Activated T-cell treated with anti-CD3 and anti-CD28 coated beads, Interleukin-2, amount 50 U/mL, for 24 hours (primary cell): ENCODE results near the gene AMDHD2.
"Not testable (repeated sequence)": the region's sequence is repeated elsewhere in the genome, so short reads cannot be mapped to it uniquely, and the experiment has no call there.

Source experiments
- DNase-seq: peaks from one replicate; pipeline ENCODE4 v3.0.0-alpha.2; 2020
- H3K27ac Mint-ChIP-seq: 2 replicates; pipeline ENCODE4 v1.8.0; 2020; ENCODE audit warnings: mild to moderate bottlenecking, mixed read lengths
- H3K27me3 Mint-ChIP-seq: 2 replicates; pipeline ENCODE4 v1.8.0; 2020; ENCODE audit warnings: mixed read lengths
- H3K36me3 Mint-ChIP-seq: 2 replicates; pipeline ENCODE4 v1.8.0; 2020; ENCODE audit warnings: low read depth, mixed read lengths
- H3K4me1 Mint-ChIP-seq: 2 replicates; pipeline ENCODE4 v1.8.0; 2020; ENCODE audit warnings: low read depth, mixed read lengths
- H3K4me3 Mint-ChIP-seq: 2 replicates; pipeline ENCODE4 v1.8.0; 2020; ENCODE audit warnings: mild to moderate bottlenecking, moderate library complexity, mixed read lengths
- H3K9me3 Mint-ChIP-seq: 2 replicates; pipeline ENCODE4 v1.8.0; 2020; ENCODE audit warnings: mixed read lengths

The AMDHD2 gene

GRCh38 chr16:2477327-2477726, 42.8 kb upstream of the AMDHD2 start:
- Mint-ChIP-seq H3K36me3 (peaks cover 2% of the 10 kb centered on the region), H3K9me3 (no peaks in the 10 kb centered on the region), H3K4me3 (no peak overlapping the region), H3K27me3 (peaks cover 10% of the 10 kb centered on the region), H3K27ac (no peak overlapping the region), H3K4me1 (peaks cover 21% of the 10 kb centered on the region)
- DNase-seq: no peak

- Mint-ChIP-seq H3K9me3 (no peaks in the 10 kb centered on the region), H3K27me3 (peaks cover 2% of the 10 kb centered on the region), H3K4me1 (peaks cover 16% of the 10 kb centered on the region), H3K36me3 (peaks cover 2% of the 10 kb centered on the region), H3K27ac (no peak overlapping the region), H3K4me3 (no peak overlapping the region)
- DNase-seq: no peak
Measured at GRCh38 chr16:2478279-2478678, 41.9 kb upstream of the AMDHD2 start.

DNA sequence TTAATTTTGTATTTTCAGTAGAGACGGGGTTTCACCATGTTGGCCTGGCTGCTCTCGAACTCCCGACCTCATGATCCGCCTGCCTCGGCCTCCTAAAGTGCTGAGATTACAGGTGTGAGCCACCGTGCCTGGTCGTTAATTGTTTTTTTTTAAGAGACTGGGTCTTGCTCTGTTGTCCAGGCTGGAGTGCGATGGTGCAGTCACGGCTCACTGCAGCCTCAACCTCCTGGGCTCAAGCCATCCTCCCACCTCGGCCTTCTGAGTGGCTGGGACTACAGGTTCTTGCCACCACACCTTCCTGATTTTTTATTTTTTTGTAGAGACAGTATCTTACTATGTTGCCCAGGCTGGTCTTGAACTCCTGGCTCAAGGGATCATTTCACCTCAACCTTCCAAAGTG, 40.2 kb upstream of the AMDHD2 start:
- not testable (repeated sequence) for H3K27me3 Mint-ChIP-seq, H3K36me3 Mint-ChIP-seq, H3K9me3 Mint-ChIP-seq, H3K4me3 Mint-ChIP-seq, H3K27ac Mint-ChIP-seq, DNase-seq
- peaks cover 14% of the 10 kb centered on the region for H3K4me1 Mint-ChIP-seq

DNA sequence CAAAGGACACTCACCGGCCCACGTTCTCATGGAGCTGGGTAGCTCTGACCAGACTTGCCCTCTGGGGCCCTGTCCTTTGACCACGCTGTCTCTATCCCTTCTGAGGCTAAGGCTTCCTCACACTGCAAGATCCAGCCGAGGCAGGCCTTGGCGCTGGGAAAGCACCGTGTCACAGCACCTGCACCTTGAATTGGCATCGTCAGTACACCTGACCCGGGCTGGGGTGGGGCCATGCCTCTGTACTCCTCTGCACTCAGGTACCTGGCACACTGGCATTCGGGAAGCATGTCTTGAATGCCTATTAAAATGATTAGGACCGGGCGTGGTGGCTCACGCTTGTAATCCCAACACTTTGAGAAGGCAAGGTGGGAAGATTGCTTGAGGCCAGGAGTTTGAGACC, 39.2 kb upstream of the AMDHD2 start:
- Mint-ChIP-seq H3K27me3 (no peaks in the 10 kb centered on the region), H3K4me1 (peaks cover 12% of the 10 kb centered on the region), H3K36me3 (peaks cover 2% of the 10 kb centered on the region), H3K27ac (no peak overlapping the region), H3K4me3 (no peak overlapping the region), H3K9me3 (no peaks in the 10 kb centered on the region)
- no peak for DNase-seq

DNA sequence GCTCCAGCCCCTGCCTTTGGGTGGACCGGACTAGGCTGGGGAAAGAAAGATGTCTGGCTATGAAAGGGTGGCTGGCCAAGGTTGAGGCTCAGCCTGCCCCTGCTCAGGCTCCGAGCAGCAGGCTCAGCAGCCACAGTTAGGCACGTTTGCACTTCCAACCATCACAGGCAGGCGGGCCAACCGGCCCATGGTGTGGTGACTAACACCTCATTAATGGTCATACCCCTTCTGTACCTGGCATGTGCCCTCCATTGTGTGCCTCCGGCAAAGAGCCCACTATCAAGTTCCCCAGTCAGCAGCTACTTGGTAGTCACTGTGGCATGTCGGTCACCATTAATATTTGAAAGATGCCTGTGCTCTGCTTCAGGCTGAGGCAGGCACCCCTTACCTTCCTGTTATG, 38.5 kb upstream of the AMDHD2 start:
- no peak for DNase-seq
- H3K4me3 Mint-ChIP-seq: no peak overlapping the region
- H3K27me3 Mint-ChIP-seq: no peaks in the 10 kb centered on the region
- H3K4me1 Mint-ChIP-seq: peaks cover 11% of the 10 kb centered on the region
- no peaks in the 10 kb centered on the region for H3K9me3 Mint-ChIP-seq
- H3K27ac Mint-ChIP-seq: no peak overlapping the region
- peaks cover 2% of the 10 kb centered on the region for H3K36me3 Mint-ChIP-seq

DNA sequence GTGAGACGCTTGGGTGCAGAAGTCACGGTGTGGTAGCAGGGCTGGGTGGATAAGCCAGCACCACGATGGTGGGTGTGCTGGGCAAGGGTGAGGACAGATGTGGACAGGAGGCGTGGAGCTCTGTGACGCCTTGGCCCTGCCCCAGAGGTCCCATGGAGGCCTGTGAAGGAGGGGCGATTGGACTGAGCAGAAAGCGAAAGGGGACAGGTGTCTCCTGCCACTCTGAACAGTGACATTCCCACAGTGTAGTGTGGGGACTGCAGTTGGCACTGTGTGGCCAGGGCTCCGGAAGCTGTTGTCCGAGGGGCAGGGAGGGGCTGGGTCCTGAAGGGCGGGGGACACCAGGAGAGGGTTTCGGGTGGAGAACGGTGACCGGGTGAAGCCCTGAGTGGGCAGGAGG, 37.9 kb upstream of the AMDHD2 start:
- peaks cover 12% of the 10 kb centered on the region for H3K4me1 Mint-ChIP-seq

GRCh38 chr16:2482708-2483534, 37.2 kb upstream of the AMDHD2 start:
- Mint-ChIP-seq H3K4me3 (no peak overlapping the region), H3K4me1 (peaks cover 17% of the 10 kb centered on the region), H3K27ac (no peak overlapping the region), H3K27me3 (no peaks in the 10 kb centered on the region), H3K9me3 (no peaks in the 10 kb centered on the region), H3K36me3 (peaks cover 2% of the 10 kb centered on the region)
- no peak for DNase-seq

More for the DNA sequence above, 37.9 kb upstream of the AMDHD2 start:
- no peak for DNase-seq
- no peaks in the 10 kb centered on the region for H3K9me3 Mint-ChIP-seq
- H3K27me3 Mint-ChIP-seq: no peaks in the 10 kb centered on the region
- peaks cover 2% of the 10 kb centered on the region for H3K36me3 Mint-ChIP-seq
- no peak overlapping the region for H3K4me3 Mint-ChIP-seq
- no peak overlapping the region for H3K27ac Mint-ChIP-seq

- Mint-ChIP-seq H3K4me1 (peaks cover 21% of the 10 kb centered on the region), H3K27ac (peak overlapping the region; percentile 9), H3K27me3 (no peaks in the 10 kb centered on the region), H3K9me3 (no peaks in the 10 kb centered on the region), H3K36me3 (peaks cover 2% of the 10 kb centered on the region), H3K4me3 (no peak overlapping the region)
- DNase-seq: no peak
Measured at GRCh38 chr16:2483939-2484897, 36.0 kb upstream of the AMDHD2 start.

GRCh38 chr16:2484898-2485508, 35.2 kb upstream of the AMDHD2 start:
- H3K4me1 Mint-ChIP-seq: peaks cover 21% of the 10 kb centered on the region
- no peaks in the 10 kb centered on the region for H3K27me3 Mint-ChIP-seq
- H3K9me3 Mint-ChIP-seq: no peaks in the 10 kb centered on the region
- H3K4me3 Mint-ChIP-seq: no peak overlapping the region
- H3K27ac Mint-ChIP-seq: no peak overlapping the region
- DNase-seq: no peak
- H3K36me3 Mint-ChIP-seq: peaks cover 3% of the 10 kb centered on the region

GRCh38 chr16:2485811-2486507, 34.2 kb upstream of the AMDHD2 start:
- Mint-ChIP-seq H3K27ac (no peak overlapping the region), H3K9me3 (no peaks in the 10 kb centered on the region), H3K4me3 (no peak overlapping the region)

GRCh38 chr16:2486645-2487516, 33.3 kb upstream of the AMDHD2 start:
- peak overlapping the region; percentile 81 for H3K27ac Mint-ChIP-seq
- H3K4me3 Mint-ChIP-seq: peak overlapping the region; percentile 44
- H3K27me3 Mint-ChIP-seq: no peaks in the 10 kb centered on the region
- peak; percentile 76 for DNase-seq
- H3K9me3 Mint-ChIP-seq: no peaks in the 10 kb centered on the region
- peaks cover 21% of the 10 kb centered on the region for H3K4me1 Mint-ChIP-seq
- H3K36me3 Mint-ChIP-seq: peaks cover 5% of the 10 kb centered on the region

More at GRCh38 chr16:2485811-2486507, 34.2 kb upstream of the AMDHD2 start:
- Mint-ChIP-seq H3K27me3 (no peaks in the 10 kb centered on the region), H3K36me3 (peaks cover 5% of the 10 kb centered on the region), H3K4me1 (peaks cover 21% of the 10 kb centered on the region)
- no peak for DNase-seq

GRCh38 chr16:2487517-2487842, 32.7 kb upstream of the AMDHD2 start:
- H3K4me1 Mint-ChIP-seq: peaks cover 21% of the 10 kb centered on the region
- peak overlapping the region; percentile 81 for H3K27ac Mint-ChIP-seq
- peak overlapping the region; percentile 44 for H3K4me3 Mint-ChIP-seq
- H3K27me3 Mint-ChIP-seq: no peaks in the 10 kb centered on the region
- H3K36me3 Mint-ChIP-seq: peaks cover 5% of the 10 kb centered on the region
- DNase-seq: no peak
- H3K9me3 Mint-ChIP-seq: no peaks in the 10 kb centered on the region

- Mint-ChIP-seq H3K9me3 (no peaks in the 10 kb centered on the region), H3K4me1 (peaks cover 21% of the 10 kb centered on the region), H3K27ac (no peak overlapping the region), H3K4me3 (no peak overlapping the region), H3K36me3 (peaks cover 5% of the 10 kb centered on the region), H3K27me3 (no peaks in the 10 kb centered on the region)
- DNase-seq: no peak
Measured at GRCh38 chr16:2487903-2488531, 32.2 kb upstream of the AMDHD2 start.
